ENCODE data around the gene ADAT3.

GRCh38 chr19:1859331-1859781, 45.8 kb upstream of the ADAT3 start:
- TF ChIP-seq CTCF (IDR thresholded peaks at IDR 0.05) (no peak), EP300 (IDR thresholded peaks at IDR 0.05) (no peak), POLR2A (IDR thresholded peaks at IDR 0.05) (no peak)

All from sigmoid colon (tissue), 4 donors.